PC-3 (cell line): ENCODE results near the gene FAM53B. TPM values are rescaled to one million over a fixed set of nuclear protein-coding genes. Genes with fewer than 3 reads are reported as not detected.

ENCODE experiments used
- ATAC-seq: fragments of 200-7000 bp; cut with Tn5 transposase; 2 replicates; pipeline ENCODE4 v1.9.1; 2020; ENCODE audit warnings: mild to moderate bottlenecking, moderate library complexity
- BruUV-seq: library from RNA; stranded (reverse); fragments of 400-500 nt; replicated peaks from 2 replicates; lab custom pipeline; 2021; lab: Mats Ljungman, UMichigan
- CTCF ChIA-PET: fragments of 300-600 bp; sonication (Branson Sonifier 250); formaldehyde crosslinking; loops from one replicate; lab custom pipeline; 2022; ENCODE audit warnings: antibody characterized with exemption; lab: Charles Lee
- POLR2A ChIA-PET: fragments of 300-600 bp; sonication (Branson Sonifier 250); formaldehyde crosslinking; loops from one replicate; lab custom pipeline; 2022; ENCODE audit warnings: antibody characterized with exemption; ENCODE audit not compliant: unreplicated experiment; lab: Charles Lee
- DNase-seq: peaks from one replicate; pipeline ENCODE4 v3.0.0-alpha.2; 2015
- H2AFZ ChIP-seq: fragments of 300-600 bp; sonication (generic); 2 replicates; pipeline ENCODE4 v1.6.0; 2016; ENCODE audit warnings: antibody characterized with exemption, low read length
- H3F3A ChIP-seq: fragments of 300-600 bp; sonication (generic); one replicate; pipeline ENCODE4 v1.6.0; 2017; ENCODE audit warnings: antibody characterized with exemption, low read length, control low read depth, mild to moderate bottlenecking; ENCODE audit not compliant: unreplicated experiment
- H3K27ac ChIP-seq: fragments of 300-600 bp; sonication (generic); 2 replicates; pipeline ENCODE4 v1.5.1; 2016; ENCODE audit warnings: mild to moderate bottlenecking, low read length
- H3K27me3 ChIP-seq: fragments of 300-600 bp; sonication (generic); 2 replicates; pipeline ENCODE4 v1.6.1; 2016; ENCODE audit warnings: low read length, mixed read lengths
- H3K36me3 ChIP-seq: fragments of 300-600 bp; sonication (generic); 2 replicates; pipeline ENCODE4 v1.6.1; 2016; ENCODE audit warnings: low read depth, mixed run types, low read length, mixed read lengths
- H3K4me1 ChIP-seq: fragments of 300-600 bp; sonication (generic); 2 replicates; pipeline ENCODE4 v1.5.1; 2016; ENCODE audit warnings: low read length; ENCODE audit not compliant: insufficient read depth
- H3K4me2 ChIP-seq: fragments of 300-600 bp; sonication (generic); 2 replicates; pipeline ENCODE4 v1.6.0; 2016; ENCODE audit warnings: low read length
- H3K4me3 ChIP-seq: fragments of 300-600 bp; sonication (generic); 2 replicates; pipeline ENCODE4 v1.5.1; 2016; ENCODE audit warnings: mild to moderate bottlenecking, low read length, mixed read lengths
- H3K79me2 ChIP-seq: fragments of 300-600 bp; sonication (generic); 2 replicates; pipeline ENCODE4 v1.6.1; 2017; ENCODE audit warnings: low read length, mixed read lengths
- H3K9ac ChIP-seq: fragments of 300-600 bp; sonication (generic); 2 replicates; pipeline ENCODE4 v1.6.0; 2016; ENCODE audit warnings: mild to moderate bottlenecking, low read length
- H3K9me2 ChIP-seq: fragments of 300-600 bp; sonication (generic); replicated peaks from 2 replicates; pipeline ENCODE4 v1.6.1; 2016; ENCODE audit warnings: mixed run types, low read length, mixed read lengths
- H3K9me3 ChIP-seq: fragments of 300-600 bp; sonication (generic); 2 replicates; pipeline ENCODE4 v1.6.1; 2016; ENCODE audit warnings: low read length, mixed read lengths
- H4K20me1 ChIP-seq: fragments of 300-600 bp; sonication (generic); 2 replicates; pipeline ENCODE4 v1.6.1; 2016; ENCODE audit warnings: low read length, mixed read lengths
- CTCF ChIP-seq: fragments of 300-600 bp; sonication (generic); conservative IDR thresholded peaks from 2 replicates; pipeline ENCODE4 v1.5.1; 2017; ENCODE audit warnings: antibody characterized with exemption, low read depth, mild to moderate bottlenecking, low read length
- EZH2 ChIP-seq: fragments of 300-600 bp; sonication (generic); IDR thresholded peaks from one replicate; pipeline ENCODE4 v1.6.1; 2017; ENCODE audit warnings: antibody characterized with exemption, mild to moderate bottlenecking, low read length; ENCODE audit not compliant: unreplicated experiment
- EZH2phosphoT487 ChIP-seq: fragments of 300-600 bp; sonication (generic); IDR thresholded peaks from 2 replicates; pipeline ENCODE4 v1.6.1; 2018; ENCODE audit warnings: mild to moderate bottlenecking, antibody characterized with exemption, low read length, borderline replicate concordance
- intact Hi-C: fragments of 100-400 bp; cut with micrococcal nuclease; formaldehyde crosslinking; loops from 2 replicates; pipeline ENCODE4 v1.9.0; 2023
- total RNA-seq: library from RNA; depleted of rRNA; stranded (reverse); fragments of >200 nt; gene quantifications from 2 replicates; pipeline ENCODE4 v1.2.3, GENCODE V29; 2014

FAM53B gene
- total RNA-seq, 1 experiment from 2014 or later, result 19.4 TPM

DNA sequence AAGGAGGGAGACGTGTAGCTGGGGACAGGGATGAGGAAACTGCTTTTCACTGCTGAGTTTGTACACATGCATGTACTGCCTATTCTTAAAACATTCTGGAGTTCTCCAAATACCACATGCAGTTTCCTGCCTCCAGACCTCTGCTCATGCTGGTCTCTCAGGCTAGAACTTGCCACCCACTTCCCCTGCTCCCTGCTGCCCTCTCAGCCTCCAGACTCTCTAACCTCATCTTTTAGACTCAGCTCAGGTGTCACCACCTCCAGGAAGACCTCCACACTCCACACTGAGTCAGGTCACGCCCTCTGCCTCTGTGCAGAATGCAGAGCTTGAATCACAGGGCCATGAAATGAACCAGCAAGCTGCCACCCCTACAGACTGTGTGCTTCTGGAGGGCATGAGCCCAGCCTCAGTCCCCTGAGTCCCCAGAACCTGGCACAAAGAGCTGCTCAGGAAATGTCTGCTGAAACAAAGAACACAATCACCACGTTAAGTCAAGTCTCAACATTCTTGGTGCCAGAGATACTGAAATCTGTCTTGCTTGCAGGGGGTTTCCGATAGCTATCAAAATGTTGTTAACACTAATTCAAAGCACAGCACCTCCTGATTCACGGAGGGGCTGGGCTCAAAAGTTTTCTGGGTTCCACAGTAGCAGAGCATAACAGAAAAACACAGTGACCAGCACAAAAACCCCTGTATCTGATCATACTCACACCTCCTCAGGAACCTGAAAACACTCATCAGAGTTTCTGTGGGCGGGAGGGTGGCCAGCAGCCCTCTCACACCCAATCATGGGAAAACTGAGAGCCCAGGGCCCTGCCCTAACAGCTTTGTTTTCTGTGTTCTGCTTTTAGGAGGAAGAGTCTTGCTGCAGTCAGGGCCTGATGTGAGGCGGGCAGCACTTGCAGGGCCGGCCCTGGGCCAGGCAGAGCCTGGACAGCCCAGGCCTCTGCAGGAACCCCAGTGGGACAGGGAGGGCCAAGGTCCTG is 21.1 kb downstream of the FAM53B start:
- POLR2A ChIA-PET, result no interaction called here
- Histone ChIP-seq H3K9me3 (no peaks in the 10 kb centered on the region), H3K79me2 (peaks cover 8% of the 10 kb centered on the region; the same call in 1 of the 2 replicates), H3K9ac (no peak overlapping the region), H4K20me1 (no peaks in the 10 kb centered on the region), H2AFZ (no peak overlapping the region), H3K4me1 (peaks cover 14% of the 10 kb centered on the region), H3K9me2 (no peaks in the 10 kb centered on the region), H3F3A (no peaks in the 10 kb centered on the region), H3K4me3 (no peak overlapping the region), H3K4me2 (no peak overlapping the region), H3K27me3 (no peaks in the 10 kb centered on the region), H3K36me3 (no peaks in the 10 kb centered on the region), H3K27ac (no peak overlapping the region)
- intact Hi-C loops, result no loop called here
- no TSS peak for BruUV-seq
- no peak for DNase-seq
- TF ChIP-seq EZH2phosphoT487 (no peak), EZH2 (no peak), CTCF (no peak)
- no peak for ATAC-seq
- CTCF ChIA-PET, result no interaction called here

- Histone ChIP-seq H3K9me3 (no peaks in the 10 kb centered on the region), H3K27ac (no peak overlapping the region), H4K20me1 (no peaks in the 10 kb centered on the region), H3K79me2 (peaks cover 14% of the 10 kb centered on the region; the same call in 1 of the 2 replicates), H3K9ac (no peak overlapping the region), H3K4me2 (no peak overlapping the region), H2AFZ (no peak overlapping the region), H3K4me1 (peaks cover 15% of the 10 kb centered on the region), H3K4me3 (no peak overlapping the region), H3K27me3 (no peaks in the 10 kb centered on the region), H3F3A (no peaks in the 10 kb centered on the region), H3K9me2 (no peaks in the 10 kb centered on the region), H3K36me3 (no peaks in the 10 kb centered on the region)
- ATAC-seq (no peak), DNase-seq (no peak)
- intact Hi-C loops, result no loop called here
- no TSS peak for BruUV-seq
- POLR2A ChIA-PET, result no interaction called here
- no peak for TF ChIP-seq EZH2
- no peak for TF ChIP-seq CTCF
- TF ChIP-seq EZH2phosphoT487, result no peak
- CTCF ChIA-PET, result no interaction called here
These were observed 22.7 kb downstream of the FAM53B start for GRCh38 chr10:124721330-124722045.
